IMR-90 (cell line): ENCODE data around the gene LEMD3. TPM values are rescaled to one million over a fixed set of nuclear protein-coding genes. Genes with fewer than 3 reads are reported as not detected.

Experiments used
- ATAC-seq: fragments of 200-7000 bp; cut with Tn5 transposase; 2 replicates; pipeline ENCODE4 v1.9.1; 2020; ENCODE audit warnings: low read depth, mild to moderate bottlenecking, moderate library complexity
- BruUV-seq: library from RNA; stranded (reverse); fragments of 400-500 nt; replicated peaks from 2 replicates; lab custom pipeline; 2021; lab: Mats Ljungman, UMichigan
- CTCF ChIA-PET: fragments of 300-600 bp; formaldehyde crosslinking; extraction: SDS; loops from one replicate; lab custom pipeline; 2021; ENCODE audit warnings: antibody characterized with exemption; lab: Yijun Ruan, JAX
- POLR2A ChIA-PET: fragments of 300-600 bp; sonication (Branson Sonifier 250); formaldehyde crosslinking; loops from one replicate; lab custom pipeline; 2022; ENCODE audit warnings: antibody characterized with exemption; ENCODE audit not compliant: unreplicated experiment; lab: Charles Lee
- DNase-seq: peaks from one replicate; pipeline ENCODE4 v3.0.0; 2013
- H2AFZ ChIP-seq: replicated peaks from 2 replicates; pipeline ENCODE3; 2013; ENCODE audit warnings: low read length, mild to moderate bottlenecking; ENCODE audit not compliant: poor library complexity
- H2AK5ac ChIP-seq: 2 replicates; pipeline ENCODE4 v1.6.1; 2013; ENCODE audit warnings: low read depth, low read length, inconsistent platforms
- H2AK9ac ChIP-seq: replicated peaks from 2 replicates; pipeline ENCODE3; 2013; ENCODE audit warnings: mild to moderate bottlenecking, low read depth, low read length, moderate library complexity; ENCODE audit not compliant: poor library complexity
- H2BK120ac ChIP-seq: 2 replicates; pipeline ENCODE4 v1.6.1; 2013; ENCODE audit warnings: low read depth, low read length, inconsistent platforms
- H2BK15ac ChIP-seq: 3 replicates; pipeline ENCODE4 v1.6.1; 2013; ENCODE audit warnings: low read depth, low read length, inconsistent platforms
- H2BK20ac ChIP-seq: 2 replicates; pipeline ENCODE4 v1.6.1; 2013; ENCODE audit warnings: low read depth, mild to moderate bottlenecking, inconsistent platforms, low read length, moderate library complexity
- H2BK5ac ChIP-seq: 2 replicates; pipeline ENCODE4 v1.6.1; 2013; ENCODE audit warnings: mild to moderate bottlenecking, low read depth, low read length, inconsistent platforms; ENCODE audit not compliant: poor library complexity, severe bottlenecking
- H3K14ac ChIP-seq: replicated peaks from 2 replicates; pipeline ENCODE4 v1.6.1; 2013; ENCODE audit warnings: low read depth, low read length, inconsistent platforms
- H3K18ac ChIP-seq: 2 replicates; pipeline ENCODE4 v1.6.1; 2013; ENCODE audit warnings: low read depth, low read length, control low read depth
- H3K23ac ChIP-seq: 2 replicates; pipeline ENCODE4 v1.6.1; 2013; ENCODE audit warnings: low read depth, low read length, inconsistent platforms
- H3K27ac ChIP-seq: 2 replicates; pipeline ENCODE4 v1.5.1; 2013; ENCODE audit warnings: mild to moderate bottlenecking, control low read depth, low read length; ENCODE audit not compliant: insufficient read depth
- H3K27me3 ChIP-seq: 2 replicates; pipeline ENCODE4 v1.6.1; 2013; ENCODE audit warnings: low read length; ENCODE audit not compliant: control insufficient read depth, insufficient read depth
- H3K36me3 ChIP-seq: 2 replicates; pipeline ENCODE4 v1.6.1; 2013; ENCODE audit warnings: low read length, mixed read lengths; ENCODE audit not compliant: control insufficient read depth, insufficient read depth
- H3K4ac ChIP-seq: 2 replicates; pipeline ENCODE4 v1.6.1; 2013; ENCODE audit warnings: low read depth, low read length, inconsistent platforms
- H3K4me1 ChIP-seq: 2 replicates; pipeline ENCODE4 v1.6.1; 2013; ENCODE audit warnings: low read length, mixed read lengths; ENCODE audit not compliant: control insufficient read depth, insufficient read depth
- H3K4me2 ChIP-seq: 2 replicates; pipeline ENCODE4 v1.6.1; 2013; ENCODE audit warnings: low read depth, mild to moderate bottlenecking, control low read depth, low read length, moderate library complexity
- H3K4me3 ChIP-seq: 2 replicates; pipeline ENCODE4 v1.5.1; 2013; ENCODE audit warnings: low read depth, mild to moderate bottlenecking, control low read depth, low read length, moderate library complexity; ENCODE audit not compliant: insufficient read depth
- H3K56ac ChIP-seq: 2 replicates; pipeline ENCODE4 v1.6.1; 2013; ENCODE audit warnings: low read length, inconsistent platforms; ENCODE audit not compliant: insufficient read depth; ENCODE audit errors: extremely low read depth
- H3K79me1 ChIP-seq, 2 experiments: 2 replicates each; pipeline ENCODE4 v1.6.1; 2013; ENCODE audit warnings: low read length in 2 of 2, inconsistent platforms in 1 of 2, low read depth in 1 of 2
- H3K9ac ChIP-seq: 2 replicates; pipeline ENCODE4 v1.6.1; 2013; ENCODE audit warnings: low read depth, low read length, control low read depth
- H3K9me1 ChIP-seq: 2 replicates; pipeline ENCODE4 v1.6.1; 2013; ENCODE audit warnings: low read length, inconsistent platforms; ENCODE audit not compliant: insufficient read depth
- H3K9me3 ChIP-seq: 2 replicates; pipeline ENCODE4 v1.6.1; 2013; ENCODE audit warnings: low read length; ENCODE audit not compliant: control insufficient read depth, insufficient read depth
- H4K20me1 ChIP-seq: 2 replicates; pipeline ENCODE4 v1.6.1; 2013; ENCODE audit warnings: low read length, inconsistent platforms; ENCODE audit not compliant: insufficient read depth
- H4K5ac ChIP-seq: 2 replicates; pipeline ENCODE4 v1.6.1; 2013; ENCODE audit warnings: mild to moderate bottlenecking, low read depth, low read length, control low read depth
- H4K8ac ChIP-seq, 2 experiments: 2 replicates each; pipeline ENCODE4 v1.6.1; 2013; ENCODE audit warnings: low read depth in 2 of 2, low read length in 2 of 2, control low read depth in 1 of 2, inconsistent platforms in 1 of 2
- H4K91ac ChIP-seq: 2 replicates; pipeline ENCODE4 v1.6.1; 2013; ENCODE audit warnings: low read depth, low read length, inconsistent platforms; ENCODE audit not compliant: insufficient read depth
- CEBPB ChIP-seq: IDR thresholded peaks from 2 replicates; pipeline ENCODE4 v1.6.1; 2012; ENCODE audit warnings: low read depth, low read length, improper control_type of control experiment
- CHD1 ChIP-seq: IDR thresholded peaks from 2 replicates; pipeline ENCODE4 v1.6.1; 2012; ENCODE audit warnings: low read depth, low read length, improper control_type of control experiment
- FOS ChIP-seq: fragments of 150-350 bp; IDR thresholded peaks from 2 replicates; pipeline ENCODE4 v1.6.1; 2016; ENCODE audit warnings: low read depth, low read length
- MAFK ChIP-seq: IDR thresholded peaks from 2 replicates; pipeline ENCODE4 v1.6.1; 2012; ENCODE audit warnings: low read depth, low read length, improper control_type of control experiment
- MXI1 ChIP-seq: IDR thresholded peaks from 2 replicates; pipeline ENCODE4 v1.6.1; 2012; ENCODE audit warnings: low read depth, mild to moderate bottlenecking, low read length, moderate library complexity, borderline replicate concordance
- NFE2L2 ChIP-seq: fragments of 150-350 bp; IDR thresholded peaks from 2 replicates; pipeline ENCODE4 v1.6.1; 2016; ENCODE audit warnings: low read depth, mild to moderate bottlenecking, low read length
- RAD21 ChIP-seq: IDR thresholded peaks from 2 replicates; pipeline ENCODE4 v1.6.1; 2012; ENCODE audit warnings: low read length, improper control_type of control experiment
- WGBS, 2 experiments: methylation state at CpG; one replicate each; pipeline versions ENCODE4 v1.1.5 to v1.1.7; 2013; ENCODE audit warnings: missing lambda C conversion rate in 2 of 2; ENCODE audit not compliant: insufficient read length in 1 of 2; ENCODE audit errors: extremely low coverage in 2 of 2; 5-methylcytosine and 5-hydroxymethylcytosine counted together
- dilution Hi-C: fragments of 300-500 bp; cut with HindIII; formaldehyde crosslinking; loops from one replicate; pipeline ENCODE4 v1.14.3; 2018; ENCODE audit warnings: low sequenced_read_pairs; ENCODE audit not compliant: unreplicated experiment
- in situ Hi-C: fragments of 300-500 bp; cut with MboI; formaldehyde crosslinking; loops from 3 replicates; pipeline ENCODE4 v1.14.3; 2019; ENCODE audit warnings: low sequenced_read_pairs, inconsistent platforms, mixed read lengths
- intact Hi-C: fragments of 100-400 bp; cut with micrococcal nuclease; formaldehyde crosslinking; loops from 2 replicates; pipeline ENCODE4 v1.10.0; 2022
- polyA plus RNA-seq, 3 experiments: library from polyadenylated mRNA; depleted of rRNA; stranded (reverse); fragments of >200 nt; gene quantifications; 2 replicates each; pipeline ENCODE4 v1.2.3, GENCODE V29; 2012; ENCODE audit warnings: low replicate concordance in 1 of 3
- total RNA-seq: library from RNA; depleted of rRNA; stranded (reverse); fragments of >200 nt; gene quantifications from 2 replicates; pipeline ENCODE4 v1.2.3, GENCODE V29; 2012
- TF ChIP-seq, protein P1 (sequence below): fragments of 150-350 bp; IDR thresholded peaks from 2 replicates; pipeline ENCODE4 v1.6.1; 2017; ENCODE audit warnings: mild to moderate bottlenecking, antibody characterized with exemption, low read length, low read depth
- TF ChIP-seq, protein P2 (sequence below): fragments of 150-350 bp; IDR thresholded peaks from 2 replicates; pipeline ENCODE4 v1.6.1; 2016; ENCODE audit warnings: low read depth, mild to moderate bottlenecking, low read length, moderate library complexity, borderline replicate concordance

Gene LEMD3
- total and polyA plus RNA-seq, 2 of the 4 experiments (the other 2 are of a cell fraction) = 5.5 to 9.9 TPM

DNA sequence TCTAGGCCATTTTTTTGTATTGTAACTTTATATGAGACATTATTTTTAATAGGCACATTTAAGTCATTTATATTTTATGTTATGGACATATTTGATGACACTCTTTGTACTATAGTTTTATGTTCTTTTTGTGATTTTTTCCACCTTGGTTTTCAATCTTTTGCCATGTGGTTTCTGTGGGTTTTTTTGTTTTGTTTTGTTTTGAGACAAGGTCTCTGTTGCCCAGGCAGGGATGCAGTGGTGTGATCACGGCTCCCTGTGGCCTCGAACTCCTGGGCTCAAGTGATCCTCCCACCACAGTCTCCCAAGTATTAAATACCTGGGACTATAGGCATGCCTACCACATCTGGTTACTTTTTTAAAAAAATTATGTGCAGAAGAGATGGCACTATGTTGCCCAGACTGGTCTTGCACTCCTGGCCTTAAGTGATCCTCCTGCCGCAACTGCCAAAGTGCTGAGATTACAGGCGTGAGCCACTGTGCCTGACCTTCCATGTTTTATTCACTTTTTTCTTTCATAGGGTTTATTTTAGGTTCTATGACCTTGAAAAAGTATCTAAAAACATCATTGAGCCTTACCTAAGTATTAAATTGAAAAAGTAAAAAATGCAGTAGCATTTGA, 125.4 kb downstream of the LEMD3 start:
- H3K4me2 ChIP-seq = no peak overlapping the region
- H2AFZ ChIP-seq = no peak overlapping the region
- no peak overlapping the region for H3K27ac ChIP-seq
- POLR2A ChIA-PET = no interaction called here
- H3K14ac ChIP-seq = no peak overlapping the region
- intact Hi-C loops = no loop called here
- H3K4ac ChIP-seq = no peak overlapping the region
- H2BK20ac ChIP-seq = no peak overlapping the region
- H4K5ac ChIP-seq = no peak overlapping the region
- in situ Hi-C loops = loop anchor here (25.0 kb wide), 1 partner anchor 1118 kb away; no protein-coding TSS in a partner anchor
- H3K4me3 ChIP-seq = no peak overlapping the region
- H3K56ac ChIP-seq = no peak overlapping the region
- TF ChIP-seq FOS = no peak
- TF ChIP-seq MXI1 = no peak
- TF ChIP-seq NFE2L2 = no peak
- TF ChIP-seq, protein P1, sequence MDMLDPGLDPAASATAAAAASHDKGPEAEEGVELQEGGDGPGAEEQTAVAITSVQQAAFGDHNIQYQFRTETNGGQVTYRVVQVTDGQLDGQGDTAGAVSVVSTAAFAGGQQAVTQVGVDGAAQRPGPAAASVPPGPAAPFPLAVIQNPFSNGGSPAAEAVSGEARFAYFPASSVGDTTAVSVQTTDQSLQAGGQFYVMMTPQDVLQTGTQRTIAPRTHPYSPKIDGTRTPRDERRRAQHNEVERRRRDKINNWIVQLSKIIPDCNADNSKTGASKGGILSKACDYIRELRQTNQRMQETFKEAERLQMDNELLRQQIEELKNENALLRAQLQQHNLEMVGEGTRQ = no peak
- TF ChIP-seq, protein P2, sequence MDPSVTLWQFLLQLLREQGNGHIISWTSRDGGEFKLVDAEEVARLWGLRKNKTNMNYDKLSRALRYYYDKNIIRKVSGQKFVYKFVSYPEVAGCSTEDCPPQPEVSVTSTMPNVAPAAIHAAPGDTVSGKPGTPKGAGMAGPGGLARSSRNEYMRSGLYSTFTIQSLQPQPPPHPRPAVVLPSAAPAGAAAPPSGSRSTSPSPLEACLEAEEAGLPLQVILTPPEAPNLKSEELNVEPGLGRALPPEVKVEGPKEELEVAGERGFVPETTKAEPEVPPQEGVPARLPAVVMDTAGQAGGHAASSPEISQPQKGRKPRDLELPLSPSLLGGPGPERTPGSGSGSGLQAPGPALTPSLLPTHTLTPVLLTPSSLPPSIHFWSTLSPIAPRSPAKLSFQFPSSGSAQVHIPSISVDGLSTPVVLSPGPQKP = no peak
- no peak for TF ChIP-seq CHD1
- TF ChIP-seq CEBPB = no peak
- no peak for TF ChIP-seq MAFK
- TF ChIP-seq RAD21 = no peak
- H3K9ac ChIP-seq = no peak overlapping the region
- BruUV-seq = no TSS peak
- H3K4me1 ChIP-seq = peaks cover 2% of the 10 kb centered on the region; the same call in 1 of the 2 replicates
- peaks cover 72% of the 10 kb centered on the region for H4K20me1 ChIP-seq
- no peak overlapping the region for H3K18ac ChIP-seq
- no peak overlapping the region for H3K23ac ChIP-seq
- CTCF ChIA-PET = interaction anchor here (0.9 kb wide), 1 partner anchor 9 kb away, joined by 3 read pairs; no protein-coding TSS in a partner anchor
- no peak overlapping the region for H2AK9ac ChIP-seq
- no peak overlapping the region for H4K8ac ChIP-seq
- no peak overlapping the region for H2BK15ac ChIP-seq
- H3K9me1 ChIP-seq = peaks cover 12% of the 10 kb centered on the region
- no peaks in the 10 kb centered on the region for H3K9me3 ChIP-seq
- no peak overlapping the region for H2BK5ac ChIP-seq
- H2AK5ac ChIP-seq = no peak overlapping the region
- dilution Hi-C loops = no loop called here
- H3K36me3 ChIP-seq = no peaks in the 10 kb centered on the region; the same call in 1 of the 2 replicates
- H3K79me1 ChIP-seq = peaks cover 19 to 71% of the 10 kb centered on the region in 2 experiments
- ATAC-seq (no peak), DNase-seq (no peak)
- H3K27me3 ChIP-seq = no peaks in the 10 kb centered on the region
- WGBS, 2 experiments = no CpG with 5 or more reads among the region's 4 CpGs
- no peak overlapping the region for H4K91ac ChIP-seq
- H2BK120ac ChIP-seq = no peak overlapping the region
